CD14-positive monocyte (primary cell): Measurements from ENCODE around the gene SIPA1L3. TPM values are rescaled to one million over a fixed set of nuclear protein-coding genes. Genes with fewer than 3 reads are reported as not detected.

Experiments
- DNase-seq, 3 donors: peaks; one replicate each; pipeline ENCODE4 v3.0.0-alpha.2; 2011 to 2022
- H2AFZ ChIP-seq: 2 replicates; pipeline ENCODE4 v1.6.0; 2012; ENCODE audit warnings: mild to moderate bottlenecking, low read depth, low read length, inconsistent platforms; ENCODE audit not compliant: insufficient read depth, poor library complexity, severe bottlenecking
- H3K27ac ChIP-seq, 2 donors: 1 replicate in 1 of 2; 2 replicates in 1 of 2; pipeline ENCODE4 v1.5.1; 2012 to 2013; ENCODE audit warnings: low read length in 2 of 2, control low read depth in 1 of 2, inconsistent platforms in 1 of 2, low read depth in 1 of 2, mild to moderate bottlenecking in 1 of 2
- H3K27me3 ChIP-seq, 2 donors: one replicate each; pipeline versions ENCODE4 v1.6.0 to v1.6.1; 2011 to 2013; ENCODE audit warnings: low read length in 2 of 2; ENCODE audit not compliant: control insufficient read depth in 2 of 2, insufficient read depth in 2 of 2
- H3K36me3 ChIP-seq, 2 donors: replicated peaks in 1 of 2; 1 replicate in 1 of 2; 2 replicates in 1 of 2; pipeline versions ENCODE4 v1.5.1 to v1.6.1; 2012 to 2013; ENCODE audit warnings: low read length in 2 of 2, control low read depth in 1 of 2, inconsistent platforms in 1 of 2, mild to moderate bottlenecking in 1 of 2; ENCODE audit not compliant: insufficient read depth in 2 of 2, control insufficient read depth in 1 of 2
- H3K4me1 ChIP-seq, 2 donors: 1 replicate in 1 of 2; 2 replicates in 1 of 2; pipeline versions ENCODE4 v1.5.1 to v1.6.1; 2012 to 2013; ENCODE audit warnings: low read length in 2 of 2, control low read depth in 1 of 2, inconsistent platforms in 1 of 2, mild to moderate bottlenecking in 1 of 2, moderate library complexity in 1 of 2; ENCODE audit not compliant: insufficient read depth in 2 of 2, control insufficient read depth in 1 of 2
- H3K4me2 ChIP-seq: replicated peaks from 2 replicates; pipeline ENCODE3; 2012; ENCODE audit warnings: low read length, moderate library complexity, mild to moderate bottlenecking; ENCODE audit not compliant: poor library complexity, severe bottlenecking; ENCODE audit errors: extremely low read depth
- H3K4me3 ChIP-seq, 3 experiments: fragments of 200-600 bp in 1 of 3; sonication (generic) in 1 of 3; replicated peaks in 1 of 3; 1 replicate in 2 of 3; 2 replicates in 1 of 3; pipeline ENCODE4 v1.5.1; 2011 to 2013; ENCODE audit warnings: low read length in 3 of 3, mild to moderate bottlenecking in 3 of 3, control low read depth in 2 of 3, low read depth in 2 of 3, inconsistent platforms in 1 of 3, moderate library complexity in 1 of 3
- H3K79me2 ChIP-seq: 2 replicates; pipeline ENCODE4 v1.6.0; 2012; ENCODE audit warnings: mild to moderate bottlenecking, control low read depth, inconsistent platforms, low read length, moderate library complexity; ENCODE audit not compliant: insufficient read depth
- H3K9ac ChIP-seq: 2 replicates; pipeline ENCODE4 v1.6.0; 2017; ENCODE audit warnings: low read length, mild to moderate bottlenecking; ENCODE audit not compliant: insufficient read depth, poor library complexity, severe bottlenecking
- H3K9me3 ChIP-seq, 2 donors: replicated peaks in 1 of 2; 1 replicate in 1 of 2; 2 replicates in 1 of 2; pipeline versions ENCODE4 v1.5.1 to v1.6.1; 2012 to 2013; ENCODE audit warnings: low read length in 2 of 2, control low read depth in 1 of 2; ENCODE audit not compliant: control insufficient read depth in 1 of 2, insufficient read depth in 1 of 2
- H4K20me1 ChIP-seq: 2 replicates; pipeline ENCODE4 v1.6.0; 2012; ENCODE audit warnings: mild to moderate bottlenecking, low read length, control low read depth, moderate library complexity; ENCODE audit not compliant: insufficient read depth
- H3K27ac Mint-ChIP-seq, 7 donors: one replicate each; pipeline ENCODE4 v1.8.0; 2020; ENCODE audit warnings: mild to moderate bottlenecking in 7 of 7, mixed read lengths in 7 of 7, moderate library complexity in 6 of 7, inconsistent platforms in 2 of 7
- H3K27me3 Mint-ChIP-seq, 3 donors: one replicate each; pipeline ENCODE4 v1.8.0; 2021 to 2022; ENCODE audit warnings: low read depth in 3 of 3, mild to moderate bottlenecking in 3 of 3, mixed read lengths in 3 of 3, moderate library complexity in 3 of 3, inconsistent platforms in 1 of 3
- H3K36me3 Mint-ChIP-seq, 2 donors: one replicate each; pipeline ENCODE4 v1.8.0; 2020; ENCODE audit warnings: mixed read lengths in 2 of 2, inconsistent platforms in 1 of 2, mild to moderate bottlenecking in 1 of 2
- H3K4me1 Mint-ChIP-seq: one replicate; pipeline ENCODE4 v1.8.0; 2020; ENCODE audit warnings: mild to moderate bottlenecking, mixed read lengths
- H3K4me3 Mint-ChIP-seq, 2 donors: one replicate each; pipeline ENCODE4 v1.8.0; 2020; ENCODE audit warnings: mild to moderate bottlenecking in 2 of 2, mixed read lengths in 2 of 2, moderate library complexity in 1 of 2
- H3K9me3 Mint-ChIP-seq, 7 donors: one replicate each; pipeline ENCODE4 v1.8.0; 2020 to 2022; ENCODE audit warnings: mixed read lengths in 7 of 7, mild to moderate bottlenecking in 6 of 7, moderate library complexity in 6 of 7, inconsistent platforms in 2 of 7
- CTCF ChIP-seq: fragments of 200-600 bp; IDR thresholded peaks from one replicate; pipeline ENCODE4 v1.8.0; 2022; ENCODE audit warnings: antibody characterized with exemption, mild to moderate bottlenecking
- WGBS: methylation state at CpG from one replicate; pipeline ENCODE4 v1.1.5; 2013; ENCODE audit warnings: missing lambda C conversion rate; ENCODE audit not compliant: insufficient coverage; 5-methylcytosine and 5-hydroxymethylcytosine counted together
- intact Hi-C, 2 donors: fragments of 100-400 bp; cut with micrococcal nuclease; formaldehyde crosslinking; loops; one replicate each; pipeline versions ENCODE4 v1.15.0 to v1.15.1; 2023
- polyA plus RNA-seq, 3 donors: library from polyadenylated mRNA; depleted of rRNA in 1 of 3; unstranded in 2 of 3; stranded (reverse) in 1 of 3; fragments of 300-500 nt in 2 of 3; fragments of >200 nt in 1 of 3; fragmentation: Illumina TruSeq in 2 of 3; gene quantifications; 1 replicate in 2 of 3; 2 replicates in 1 of 3; pipeline ENCODE4 v1.2.3, GENCODE V29; 2012 to 2021

SIPA1L3 gene
- polyA plus RNA-seq, 3 donors, result 0.55 to 4.5 (median 0.99) TPM

GRCh38 chr19:38243279-38243673 lies 336.3 kb downstream of the SIPA1L3 start:
- Histone ChIP-seq H3K9ac (no peak overlapping the region), H3K9me3 (no peaks in the 10 kb centered on the region), H4K20me1 (no peaks in the 10 kb centered on the region), H3K36me3 (no peaks in the 10 kb centered on the region), H3K4me2 (peak overlapping the region; percentile 59), H3K27ac (no peak overlapping the region), H3K79me2 (no peaks in the 10 kb centered on the region), H3K4me1 (no peaks in the 10 kb centered on the region), H3K27me3 (no peaks in the 10 kb centered on the region), H2AFZ (peak overlapping the region; percentile 68), H3K4me3 (peak overlapping the region in 1 of 3 experiments; percentile 57)
- TF ChIP-seq CTCF, result no peak
- peaks cover 8% of the 10 kb centered on the region for H3K4me1 Mint-ChIP-seq
- H3K27me3 Mint-ChIP-seq, result peaks cover 4 to 14% (median 9%) of the 10 kb centered on the region in 3 donors
- peak overlapping the region in 4 of 7 donors; percentile 75 to 90 (median 84) for H3K27ac Mint-ChIP-seq
- WGBS, result 93% methylated on average over 8 of the region's 15 CpGs
- peak overlapping the region in 1 of 2 donors; percentile 93 for H3K4me3 Mint-ChIP-seq
- no peaks in the 10 kb centered on the region for H3K36me3 Mint-ChIP-seq
- intact Hi-C loops, result loop anchor here (2.0 to 5.0 kb wide), 2 partner anchors 132 to 341 kb away; partner anchors contain the start of gene PSMD8 (in 1 of the 2)
- no peak for DNase-seq
- peaks cover 0 to 1% (median 0%) of the 10 kb centered on the region in 7 donors for H3K9me3 Mint-ChIP-seq

DNA sequence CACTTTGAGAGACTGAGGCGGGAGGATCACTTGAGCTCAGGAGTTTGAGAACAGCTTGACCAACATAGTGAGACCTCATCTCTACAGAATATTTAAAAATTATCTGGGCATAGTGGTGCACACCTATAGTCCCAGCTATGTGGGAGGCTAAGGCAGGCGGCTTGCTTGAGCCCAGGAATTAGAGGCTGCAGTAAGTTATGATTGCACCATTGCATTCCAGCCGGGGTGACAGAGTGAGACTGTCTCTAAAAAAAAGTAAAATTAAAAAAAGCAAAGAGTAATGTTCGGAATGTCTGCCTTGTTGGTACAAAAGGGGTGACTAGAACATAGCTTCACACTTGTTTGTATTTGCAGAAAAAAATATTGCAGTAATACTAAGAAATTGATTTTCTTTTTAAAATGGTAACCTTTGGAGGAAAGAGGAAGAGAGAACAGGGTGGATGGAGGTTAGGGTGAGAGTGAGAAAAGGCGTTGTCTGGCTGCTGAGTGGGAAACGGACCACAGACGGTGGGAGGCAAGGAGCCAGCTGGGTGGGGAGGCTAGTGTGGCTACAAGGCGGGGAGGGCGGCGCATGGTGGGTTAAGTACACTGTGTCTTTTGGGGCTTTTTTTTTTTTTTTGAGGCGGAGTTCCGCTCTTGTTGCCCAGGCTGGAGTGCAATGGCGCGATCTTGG lies 339.0 kb downstream of the SIPA1L3 start:
- no peak overlapping the region for H3K27ac Mint-ChIP-seq
- H3K27ac ChIP-seq, result no peak overlapping the region
- H3K4me3 ChIP-seq, result no peak overlapping the region
- H3K4me1 ChIP-seq, result no peaks in the 10 kb centered on the region
- no peaks in the 10 kb centered on the region for H3K79me2 ChIP-seq
- DNase-seq, result no peak
- H2AFZ ChIP-seq, result no peak overlapping the region
- peaks cover 8% of the 10 kb centered on the region for H3K4me1 Mint-ChIP-seq
- peaks cover 0 to 3% (median 0%) of the 10 kb centered on the region in 7 donors for H3K9me3 Mint-ChIP-seq
- H3K27me3 Mint-ChIP-seq, result peaks cover 4 to 15% (median 5%) of the 10 kb centered on the region in 3 donors
- no peaks in the 10 kb centered on the region for H3K27me3 ChIP-seq
- H3K9me3 ChIP-seq, result no peaks in the 10 kb centered on the region
- no peaks in the 10 kb centered on the region for H4K20me1 ChIP-seq
- no peaks in the 10 kb centered on the region for H3K36me3 Mint-ChIP-seq
- H3K9ac ChIP-seq, result no peak overlapping the region
- no peak overlapping the region for H3K4me3 Mint-ChIP-seq
- no peak overlapping the region for H3K4me2 ChIP-seq
- WGBS, result 70% methylated on average over 9 of the region's 14 CpGs
- H3K36me3 ChIP-seq, result no peaks in the 10 kb centered on the region
- intact Hi-C loops, result loop anchor here in 1 of 2 donors (2.0 kb wide), 1 partner anchor 89 kb away; the partner anchor contains the start of gene CATSPERG
- no peak for TF ChIP-seq CTCF
